Tibial nerve (tissue), 4 donors: Measurements from ENCODE around the gene CDHR5. TPM values are rescaled to one million over a fixed set of nuclear protein-coding genes. Genes with fewer than 3 reads are reported as not detected.

Experiments
- DNase-seq, 2 donors: peaks; one replicate each; pipeline ENCODE4 v3.0.0-alpha.2; 2019; ENCODE audit warnings: low spot score in 2 of 2
- H3K27ac ChIP-seq, 4 donors: fragments of 200-600 bp; sonication (generic) in 3 of 4; one replicate each; pipeline ENCODE4 v1.5.1; 2017 to 2019; ENCODE audit warnings: mild to moderate bottlenecking in 1 of 4
- H3K27me3 ChIP-seq, 2 donors: fragments of 200-600 bp; sonication (generic) in 1 of 2; one replicate each; pipeline versions ENCODE4 v1.5.1 to v1.6.0; 2017 to 2019
- H3K36me3 ChIP-seq, 3 donors: fragments of 200-600 bp; sonication (generic); one replicate each; pipeline ENCODE4 v1.5.1; 2018 to 2019
- H3K4me1 ChIP-seq, 4 donors: fragments of 200-600 bp; sonication (generic) in 3 of 4; one replicate each; pipeline ENCODE4 v1.5.1; 2017 to 2019
- H3K4me3 ChIP-seq, 4 donors: fragments of 200-600 bp; sonication (generic) in 3 of 4; one replicate each; pipeline ENCODE4 v1.5.1; 2017 to 2019; ENCODE audit warnings: mild to moderate bottlenecking in 1 of 4, moderate library complexity in 1 of 4
- H3K9me3 ChIP-seq, 4 donors: fragments of 200-600 bp; sonication (generic) in 3 of 4; one replicate each; pipeline ENCODE4 v1.5.1; 2017 to 2019
- EP300 ChIP-seq, 2 donors: sonication (generic); formaldehyde crosslinking; IDR thresholded peaks; one replicate each; pipeline ENCODE4 v1.6.1; 2017; ENCODE audit warnings: antibody characterized with exemption in 2 of 2, mild to moderate bottlenecking in 1 of 2
- POLR2A ChIP-seq, 2 donors: fragments of 450-650 bp; IDR thresholded peaks; one replicate each; pipeline ENCODE4 v1.6.1; 2017; ENCODE audit warnings: antibody characterized with exemption in 2 of 2, mild to moderate bottlenecking in 2 of 2, moderate library complexity in 2 of 2
- WGBS, 2 donors: methylation state at CpG; one replicate each; pipeline ENCODE4 v1.1.5; 2018; 5-methylcytosine and 5-hydroxymethylcytosine counted together
- total RNA-seq, 4 donors: library from RNA; depleted of rRNA; stranded (reverse); fragments of >200 nt; gene quantifications; one replicate each; pipeline ENCODE4 v1.1.0, GENCODE V29; 2016
- TF ChIP-seq, protein P1 (sequence below), 5 experiments: fragments of 200-600 bp in 3 of 5; fragments of 450-650 bp in 2 of 5; sonication (generic) in 3 of 5; IDR thresholded peaks; one replicate each; pipeline ENCODE4 v1.5.1; 2016 to 2019; ENCODE audit warnings: antibody characterized with exemption in 5 of 5, mild to moderate bottlenecking in 3 of 5, moderate library complexity in 2 of 5

CDHR5 gene
- total RNA-seq, 4 donors from 2014 or later = not detected

DNA sequence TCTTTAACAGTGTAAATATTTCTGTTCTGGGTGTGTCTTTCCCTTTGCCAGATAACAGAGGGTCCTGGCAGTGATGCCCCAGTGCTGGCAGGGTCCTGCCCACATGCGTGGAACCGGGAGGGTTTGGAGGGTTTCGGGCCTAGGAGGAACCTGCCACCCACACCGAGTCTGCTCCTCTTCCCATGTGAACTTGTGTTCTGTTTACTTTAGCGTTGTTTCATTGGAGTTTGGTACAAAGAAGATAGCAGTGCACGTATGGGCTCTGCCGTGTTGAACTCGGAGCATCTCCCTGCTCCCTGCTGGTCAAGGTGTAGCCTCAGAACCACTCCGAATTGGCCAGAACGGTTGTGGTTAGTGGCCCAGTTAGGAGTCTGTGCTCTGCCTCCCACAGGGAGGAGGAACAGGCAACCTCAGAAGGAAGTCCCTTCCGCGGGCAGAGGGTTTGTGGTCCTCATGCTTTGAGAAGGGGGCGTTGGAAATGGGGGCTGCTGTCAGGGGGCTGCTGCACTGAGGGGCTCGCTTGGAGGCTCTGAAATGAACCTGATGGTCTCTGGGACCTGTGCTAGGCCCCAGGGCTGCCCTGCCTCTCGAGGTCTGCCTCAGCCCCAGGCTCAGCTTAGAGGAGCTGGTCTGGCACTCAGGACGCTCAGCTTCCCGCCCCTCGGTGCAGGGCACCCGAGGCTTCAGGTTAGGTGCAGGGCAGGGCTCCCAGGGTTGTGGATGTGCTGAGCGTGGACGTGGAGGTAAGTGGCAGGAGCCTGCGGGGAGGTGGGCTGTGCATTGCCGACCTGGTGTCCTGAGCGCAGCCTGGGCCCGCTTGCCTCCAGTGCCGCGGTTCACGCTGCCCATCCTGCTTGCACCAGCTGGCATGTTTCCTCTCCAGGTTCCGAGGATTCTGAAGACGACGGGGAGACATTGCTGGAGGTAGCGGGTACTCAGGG lies 38.1 kb downstream of the CDHR5 start:
- H3K27me3 ChIP-seq = no peaks in the 10 kb centered on the region
- H3K36me3 ChIP-seq = peaks cover 0 to 92% (median 10%) of the 10 kb centered on the region in 3 donors
- H3K4me1 ChIP-seq = peaks cover 0 to 2% (median 0%) of the 10 kb centered on the region in 4 donors
- 87 to 92% methylated on average over 19 to 29 of the region's 32 CpGs for WGBS, 2 donors
- TF ChIP-seq POLR2A (IDR thresholded peaks at IDR 0.05) = no peak
- no peak for TF ChIP-seq EP300 (IDR thresholded peaks at IDR 0.05)
- TF ChIP-seq, protein P1, sequence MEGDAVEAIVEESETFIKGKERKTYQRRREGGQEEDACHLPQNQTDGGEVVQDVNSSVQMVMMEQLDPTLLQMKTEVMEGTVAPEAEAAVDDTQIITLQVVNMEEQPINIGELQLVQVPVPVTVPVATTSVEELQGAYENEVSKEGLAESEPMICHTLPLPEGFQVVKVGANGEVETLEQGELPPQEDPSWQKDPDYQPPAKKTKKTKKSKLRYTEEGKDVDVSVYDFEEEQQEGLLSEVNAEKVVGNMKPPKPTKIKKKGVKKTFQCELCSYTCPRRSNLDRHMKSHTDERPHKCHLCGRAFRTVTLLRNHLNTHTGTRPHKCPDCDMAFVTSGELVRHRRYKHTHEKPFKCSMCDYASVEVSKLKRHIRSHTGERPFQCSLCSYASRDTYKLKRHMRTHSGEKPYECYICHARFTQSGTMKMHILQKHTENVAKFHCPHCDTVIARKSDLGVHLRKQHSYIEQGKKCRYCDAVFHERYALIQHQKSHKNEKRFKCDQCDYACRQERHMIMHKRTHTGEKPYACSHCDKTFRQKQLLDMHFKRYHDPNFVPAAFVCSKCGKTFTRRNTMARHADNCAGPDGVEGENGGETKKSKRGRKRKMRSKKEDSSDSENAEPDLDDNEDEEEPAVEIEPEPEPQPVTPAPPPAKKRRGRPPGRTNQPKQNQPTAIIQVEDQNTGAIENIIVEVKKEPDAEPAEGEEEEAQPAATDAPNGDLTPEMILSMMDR (IDR thresholded peaks at IDR 0.05) = no peak
- no peaks in the 10 kb centered on the region for H3K9me3 ChIP-seq
- no peak overlapping the region for H3K27ac ChIP-seq
- no peak overlapping the region for H3K4me3 ChIP-seq
- DNase-seq = no peak

DNA sequence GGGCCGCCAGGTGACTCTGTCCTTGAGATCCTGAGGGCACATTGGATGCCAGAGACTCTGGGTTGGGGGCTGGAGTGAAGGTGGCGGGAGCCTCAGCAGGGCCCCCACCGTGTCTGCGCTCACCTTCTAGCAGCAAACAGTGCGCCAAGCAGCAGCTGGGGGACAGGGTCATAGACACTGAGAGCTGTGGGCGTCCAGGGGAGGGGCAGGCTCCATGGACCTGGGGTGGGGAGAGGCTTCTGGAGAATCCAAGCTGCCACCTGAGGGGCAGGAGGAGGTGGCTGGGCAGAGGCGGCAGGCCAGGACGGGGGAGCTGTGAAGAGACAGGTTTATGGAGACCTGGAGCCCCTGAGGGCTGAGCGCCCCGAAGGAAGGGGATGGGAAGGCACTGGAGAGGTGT lies 40.5 kb downstream of the CDHR5 start:
- WGBS, 2 donors = 95 to 98% methylated on average over 10 of the region's 10 CpGs
- Histone ChIP-seq H3K36me3 (peaks cover 0 to 71% (median 4%) of the 10 kb centered on the region in 3 donors), H3K9me3 (no peaks in the 10 kb centered on the region), H3K27ac (no peak overlapping the region), H3K4me3 (no peak overlapping the region), H3K4me1 (peaks cover 0 to 23% (median 8%) of the 10 kb centered on the region in 4 donors), H3K27me3 (no peaks in the 10 kb centered on the region)
- TF ChIP-seq POLR2A (IDR thresholded peaks at IDR 0.05) (no peak), EP300 (IDR thresholded peaks at IDR 0.05) (no peak)
- TF ChIP-seq, protein P1 (IDR thresholded peaks at IDR 0.05) = no peak
- DNase-seq = no peak

DNA sequence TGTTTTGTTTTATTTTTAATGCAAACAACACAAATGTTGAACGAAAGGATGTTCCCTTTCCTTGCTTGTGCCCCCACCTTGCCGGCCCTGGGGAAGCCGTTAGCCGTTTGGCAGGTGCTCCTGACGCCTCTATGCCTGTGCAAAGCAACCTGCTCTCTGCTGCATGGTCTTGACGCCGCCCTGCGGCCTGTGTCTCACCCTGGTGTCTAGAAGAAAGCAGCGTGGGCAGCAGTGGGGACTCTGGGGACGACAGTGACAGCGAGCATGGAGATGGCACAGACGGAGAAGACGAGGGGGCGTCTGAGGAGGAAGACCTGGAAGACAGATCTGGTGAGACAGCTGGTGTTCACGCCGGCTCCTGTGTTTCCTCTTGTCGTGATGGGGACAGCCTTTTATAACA lies 43.0 kb downstream of the CDHR5 start:
- H3K27ac ChIP-seq = no peak overlapping the region
- peaks cover 0 to 50% (median 4%) of the 10 kb centered on the region in 3 donors for H3K36me3 ChIP-seq
- no peaks in the 10 kb centered on the region for H3K9me3 ChIP-seq
- no peak overlapping the region for H3K4me3 ChIP-seq
- 84 to 88% methylated on average over 17 of the region's 17 CpGs for WGBS, 2 donors
- DNase-seq = no peak
- TF ChIP-seq POLR2A (IDR thresholded peaks at IDR 0.05) = no peak
- no peak for TF ChIP-seq EP300 (IDR thresholded peaks at IDR 0.05)
- TF ChIP-seq, protein P1 (IDR thresholded peaks at IDR 0.05) = no peak
- peaks cover 0 to 46% (median 30%) of the 10 kb centered on the region in 4 donors for H3K4me1 ChIP-seq
- H3K27me3 ChIP-seq = no peaks in the 10 kb centered on the region

DNA sequence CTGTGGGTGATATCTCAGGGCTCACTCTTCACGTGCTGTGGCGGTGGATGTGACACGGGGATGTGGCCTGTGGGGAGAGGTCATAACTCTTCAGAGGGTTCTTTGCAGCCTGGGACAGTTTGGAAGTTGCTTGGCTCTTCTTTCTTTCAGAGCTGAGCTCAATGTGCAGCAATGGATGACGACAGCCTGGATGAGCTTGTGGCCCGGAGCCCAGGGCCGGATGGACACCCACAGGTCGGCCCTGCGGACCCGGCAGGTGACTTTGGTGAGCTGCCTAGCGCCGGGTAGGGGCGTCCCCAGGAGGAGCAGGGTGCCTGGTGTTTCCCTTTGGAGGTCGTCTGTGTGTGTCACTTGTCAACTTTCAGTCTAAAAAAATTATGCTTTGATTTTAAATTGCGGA lies 43.4 kb downstream of the CDHR5 start:
- WGBS, 2 donors = 81 to 87% methylated on average over 14 of the region's 14 CpGs
- TF ChIP-seq, protein P1 (IDR thresholded peaks at IDR 0.05) = no peak
- no peak for TF ChIP-seq EP300 (IDR thresholded peaks at IDR 0.05)
- TF ChIP-seq POLR2A (IDR thresholded peaks at IDR 0.05) = no peak
- Histone ChIP-seq H3K9me3 (no peaks in the 10 kb centered on the region), H3K27me3 (no peaks in the 10 kb centered on the region), H3K36me3 (peaks cover 0 to 46% (median 4%) of the 10 kb centered on the region in 3 donors), H3K27ac (no peak overlapping the region), H3K4me3 (no peak overlapping the region), H3K4me1 (peaks cover 0 to 46% (median 30%) of the 10 kb centered on the region in 4 donors)
- DNase-seq = no peak
